SIG-M5 treated with dmso at 0.1 percent for 504 hours (cell line): ENCODE measurements around the gene RBM4.
A peak's percentile ranks its signal among the peaks of the same experiment; 100 is the strongest.

Source experiments
- DNase-seq: peaks from one replicate; lab custom pipeline; 2025; ENCODE audit not compliant: unreplicated experiment; lab: John Stamatoyannopoulos, UW

RBM4 gene

GRCh38 chr11:66616379-66617154 is 21.9 kb upstream of the RBM4 start, which contains the start of gene RBM14:
TSS of gene RBM14 (plus strand) at chr11:66616630. CDS start at chr11:66616721, 91 bp downstream.
- DNase-seq = peak; percentile 97

GRCh38 chr11:66617155-66617834 is 21.2 kb upstream of the RBM4 start:
- DNase-seq = peak; percentile 69

DNA sequence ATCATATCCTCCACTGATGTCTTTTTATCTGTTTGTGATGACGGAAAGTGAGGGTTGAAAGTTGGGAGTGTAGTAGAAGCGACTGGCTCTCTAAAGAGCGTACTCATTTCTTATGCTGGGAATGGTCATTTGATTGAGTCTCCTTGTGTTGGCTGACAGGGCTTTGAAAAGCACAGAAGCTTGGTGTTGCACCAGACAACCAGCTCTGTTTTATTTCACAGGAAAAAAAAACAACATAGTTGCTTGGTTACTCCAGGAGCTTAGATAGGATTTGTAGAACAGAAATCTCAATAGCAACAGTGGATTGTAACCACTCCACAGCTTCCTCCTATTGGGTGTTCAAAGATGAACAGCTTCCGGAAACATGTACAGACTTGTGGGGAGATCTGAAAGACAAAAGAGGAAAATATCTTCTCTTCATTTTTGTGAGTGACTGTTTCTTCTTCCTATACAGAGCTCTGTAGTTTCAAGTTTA is 19.4 kb upstream of the RBM4 start:
- peak; percentile 76 for DNase-seq

DNA sequence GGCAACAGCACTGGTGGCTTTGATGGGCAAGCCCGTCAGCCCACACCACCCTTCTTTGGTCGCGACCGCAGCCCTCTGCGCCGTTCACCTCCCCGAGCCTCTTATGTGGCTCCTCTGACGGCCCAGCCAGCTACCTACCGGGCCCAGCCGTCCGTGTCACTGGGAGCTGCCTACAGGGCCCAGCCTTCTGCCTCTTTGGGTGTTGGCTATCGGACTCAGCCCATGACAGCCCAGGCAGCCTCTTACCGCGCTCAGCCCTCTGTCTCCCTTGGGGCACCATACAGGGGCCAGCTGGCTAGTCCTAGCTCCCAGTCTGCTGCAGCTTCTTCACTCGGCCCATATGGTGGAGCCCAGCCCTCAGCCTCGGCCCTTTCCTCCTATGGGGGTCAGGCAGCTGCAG is 14.1 kb upstream of the RBM4 start:
- DNase-seq = no peak

DNA sequence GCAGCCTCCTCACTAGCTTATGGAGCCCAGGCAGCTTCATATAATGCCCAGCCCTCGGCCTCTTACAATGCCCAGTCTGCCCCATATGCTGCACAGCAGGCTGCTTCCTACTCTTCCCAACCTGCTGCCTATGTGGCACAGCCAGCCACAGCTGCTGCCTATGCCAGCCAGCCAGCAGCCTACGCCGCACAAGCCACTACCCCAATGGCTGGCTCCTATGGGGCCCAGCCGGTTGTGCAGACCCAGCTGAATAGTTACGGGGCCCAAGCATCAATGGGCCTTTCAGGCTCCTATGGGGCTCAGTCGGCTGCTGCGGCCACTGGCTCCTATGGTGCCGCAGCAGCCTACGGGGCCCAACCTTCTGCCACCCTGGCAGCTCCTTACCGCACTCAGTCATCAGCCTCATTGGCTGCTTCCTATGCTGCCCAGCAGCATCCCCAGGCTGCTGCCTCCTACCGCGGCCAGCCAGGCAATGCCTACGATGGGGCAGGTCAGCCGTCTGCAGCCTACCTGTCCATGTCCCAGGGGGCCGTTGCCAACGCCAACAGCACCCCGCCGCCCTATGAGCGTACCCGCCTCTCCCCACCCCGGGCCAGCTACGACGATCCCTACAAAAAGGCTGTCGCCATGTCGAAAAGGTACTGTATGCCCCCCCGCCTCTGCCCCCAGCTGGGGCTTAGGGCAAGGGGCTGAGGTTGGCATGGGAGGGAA is 13.3 kb upstream of the RBM4 start:
- no peak for DNase-seq

DNA sequence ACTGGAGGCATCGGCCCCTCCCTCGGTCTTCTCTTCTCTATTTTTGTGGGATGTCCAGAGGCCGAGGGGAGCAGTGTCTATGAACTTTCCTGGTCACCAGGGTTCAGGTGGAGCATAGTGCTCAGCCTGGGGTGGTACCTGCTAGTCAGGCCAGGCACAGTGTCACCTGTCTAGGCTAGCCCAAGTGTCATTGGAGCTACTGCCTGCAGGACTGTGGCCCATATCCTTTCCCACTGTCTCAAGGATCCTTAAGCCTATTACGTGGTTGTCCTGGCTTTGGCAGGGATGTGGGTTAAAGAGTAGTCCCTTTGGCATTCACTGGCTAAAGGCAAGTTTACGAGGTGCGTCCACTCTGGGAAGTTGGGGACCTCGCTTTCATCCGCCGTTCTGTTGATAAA is 12.8 kb upstream of the RBM4 start:
- DNase-seq = no peak

- DNase-seq = no peak
These were observed 12.1 kb upstream of the RBM4 start for GRCh38 chr11:66626382-66626781.

GRCh38 chr11:66626926-66627325 is 11.6 kb upstream of the RBM4 start:
- DNase-seq = no peak

GRCh38 chr11:66628061-66628603 is 10.4 kb upstream of the RBM4 start:
- no peak for DNase-seq

- no peak for DNase-seq
These were observed 9.1 kb upstream of the RBM4 start for GRCh38 chr11:66629356-66629755.

- DNase-seq = no peak
These were observed 6.6 kb upstream of the RBM4 start for GRCh38 chr11:66631883-66632282.

DNA sequence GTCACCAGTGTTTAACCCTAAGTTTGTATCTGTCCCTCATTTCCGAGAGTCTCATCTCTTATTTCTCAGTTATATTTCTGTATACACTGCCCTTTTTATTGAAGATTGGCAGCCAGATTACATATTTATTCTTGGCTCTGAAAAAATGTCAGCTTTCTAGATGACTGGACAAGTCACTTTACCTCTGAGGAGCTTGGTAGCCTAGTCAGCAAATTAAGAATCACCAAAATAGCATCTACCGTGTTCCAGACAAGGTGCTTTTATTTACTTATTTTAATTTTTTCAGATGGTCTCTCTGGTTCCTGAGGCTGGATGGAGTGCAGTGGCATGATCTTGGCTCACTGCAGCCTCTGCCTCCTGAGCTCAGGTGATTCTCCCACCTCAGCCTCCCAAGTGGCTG is 5.6 kb upstream of the RBM4 start:
- DNase-seq = no peak

DNA sequence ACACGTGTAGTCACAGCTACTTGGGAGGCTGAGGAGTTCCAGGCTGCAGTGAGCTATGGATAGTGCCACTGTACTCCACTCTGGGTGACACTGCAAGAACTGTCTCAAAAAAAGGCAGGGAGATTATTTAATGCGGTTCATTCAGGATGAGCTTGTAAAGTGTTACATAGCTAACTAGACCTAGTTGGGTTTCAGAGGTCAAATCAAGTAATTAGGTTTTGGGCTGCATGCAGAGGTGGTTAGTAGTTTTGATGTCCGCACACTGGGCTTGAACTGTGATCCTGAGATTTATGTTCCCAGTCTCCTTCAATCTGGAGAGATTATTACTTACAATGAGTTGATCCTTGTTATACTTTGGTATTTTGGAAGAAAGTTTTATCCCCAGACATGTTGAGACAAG is 2.1 kb upstream of the RBM4 start:
- DNase-seq = no peak

DNA sequence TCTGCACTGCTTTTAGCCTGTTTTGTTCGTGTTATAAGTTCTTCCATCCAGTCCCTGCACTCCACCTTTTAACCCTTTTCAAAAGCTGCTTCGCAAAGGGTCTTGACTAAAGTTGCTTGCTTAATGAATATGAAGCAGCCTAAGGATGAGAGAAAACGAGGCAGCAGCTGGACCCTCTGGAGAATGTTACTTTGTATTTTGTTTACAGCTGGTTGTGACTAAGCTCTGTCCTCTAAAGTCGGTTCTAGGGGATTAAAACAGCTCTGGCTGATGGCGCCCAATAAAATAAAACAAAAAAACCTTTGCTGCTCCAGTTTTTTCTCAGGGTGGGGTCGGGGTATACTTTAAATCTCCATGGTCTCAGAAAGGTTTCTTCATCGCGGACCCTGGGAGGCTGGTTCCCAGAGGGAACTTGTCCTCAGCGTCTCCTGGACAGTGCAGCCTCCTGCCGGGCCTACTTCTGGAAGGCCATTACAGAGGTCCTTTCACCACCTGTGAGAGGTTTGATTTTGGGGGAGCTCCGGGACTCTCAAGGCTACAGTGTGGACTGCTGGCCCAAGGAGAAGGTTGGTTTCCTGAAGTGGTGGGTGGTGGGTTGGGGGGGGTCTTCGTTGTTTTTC is 836 bp upstream of the RBM4 start:
- no peak for DNase-seq

GRCh38 chr11:66639066-66639813 is 737 bp downstream of the RBM4 start:
- DNase-seq = peak; percentile 53

GRCh38 chr11:66639814-66640340 is 1.4 kb downstream of the RBM4 start:
- DNase-seq = peak; percentile 14

DNA sequence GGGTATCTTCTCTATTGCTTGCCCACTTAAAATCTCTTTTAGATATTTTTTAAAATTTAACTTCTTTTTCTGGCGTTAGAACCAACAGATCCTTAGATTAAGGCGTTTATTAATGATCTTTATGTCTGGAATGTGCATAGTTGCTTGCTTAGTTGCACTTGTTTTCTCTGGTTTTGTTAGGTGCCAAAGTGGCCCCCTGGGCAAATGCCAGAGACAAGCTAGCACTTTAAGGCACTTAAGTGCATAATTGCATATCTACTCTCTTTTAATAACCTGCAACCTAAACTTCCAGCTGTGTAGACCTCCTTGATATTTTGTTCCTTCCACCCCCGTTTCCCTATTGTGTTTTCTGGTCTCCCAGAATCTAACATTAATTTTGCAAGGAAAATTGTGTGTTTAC is 3.3 kb downstream of the RBM4 start:
- DNase-seq = no peak

- no peak for DNase-seq
These were observed 5.4 kb downstream of the RBM4 start for GRCh38 chr11:66643745-66644437.

DNA sequence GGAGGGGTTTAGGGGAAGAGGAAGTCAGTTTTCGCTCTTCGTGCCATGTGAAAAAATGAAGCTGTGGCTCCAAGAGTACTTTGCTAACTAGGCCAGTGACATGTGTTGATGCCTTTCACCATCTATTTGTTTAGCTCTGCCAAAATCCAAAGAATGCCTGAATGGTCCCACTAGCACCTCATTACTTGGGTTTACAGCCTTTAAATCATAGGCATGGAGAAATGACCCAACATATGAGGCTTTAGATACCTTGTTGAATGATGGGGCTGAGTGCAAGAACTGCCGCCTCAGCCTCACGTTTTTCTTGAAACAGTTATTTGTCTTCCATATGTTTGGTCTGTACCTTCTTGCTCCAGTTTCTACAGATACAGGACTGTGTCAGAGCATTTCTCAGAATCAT is 8.3 kb downstream of the RBM4 start:
- DNase-seq = no peak

GRCh38 chr11:66649903-66650302 is 11.4 kb downstream of the RBM4 start:
- no peak for DNase-seq
